HG02623 (cell line): ENCODE results near the gene BCL3.

ENCODE experiments used
- ATAC-seq: cut with Tn5 transposase; IDR thresholded peaks from one replicate; pipeline ENCODE4 v1.9.1; 2021; ENCODE audit warnings: moderate library complexity; ENCODE audit not compliant: unreplicated experiment

Gene BCL3

DNA sequence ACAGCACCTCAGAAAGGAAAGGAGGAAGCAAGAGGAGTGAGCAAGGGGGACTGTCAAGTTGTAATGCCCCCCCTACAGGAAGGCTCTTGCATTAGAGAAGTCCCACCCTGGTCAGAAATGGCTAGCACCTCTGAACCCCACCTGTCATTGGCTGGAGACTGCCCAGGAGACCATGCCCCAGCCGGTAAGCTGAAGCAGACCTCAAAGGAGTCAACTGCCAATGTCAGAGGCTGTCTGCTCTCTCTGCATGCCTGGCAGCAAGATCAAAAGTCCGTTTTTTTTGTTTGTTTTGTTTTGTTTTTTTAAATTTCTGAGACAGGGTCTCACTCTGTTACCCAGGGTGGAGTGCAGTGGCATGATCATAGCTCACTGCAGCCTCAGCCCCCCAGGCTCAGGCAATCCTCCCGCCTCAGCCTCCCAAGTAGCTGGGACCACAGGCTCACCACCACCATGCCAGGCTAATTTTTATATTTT is 8.1 kb upstream of the BCL3 start:
- no peak for ATAC-seq

- no peak for ATAC-seq
Observed at GRCh38 chr19:44741258-44741731, 7.2 kb upstream of the BCL3 start.

GRCh38 chr19:44741841-44742329 is 6.6 kb upstream of the BCL3 start:
- no peak for ATAC-seq

- ATAC-seq = no peak
Observed at GRCh38 chr19:44742330-44743061, 6.0 kb upstream of the BCL3 start.

- ATAC-seq = no peak
Observed at GRCh38 chr19:44744871-44745332, 3.6 kb upstream of the BCL3 start.

DNA sequence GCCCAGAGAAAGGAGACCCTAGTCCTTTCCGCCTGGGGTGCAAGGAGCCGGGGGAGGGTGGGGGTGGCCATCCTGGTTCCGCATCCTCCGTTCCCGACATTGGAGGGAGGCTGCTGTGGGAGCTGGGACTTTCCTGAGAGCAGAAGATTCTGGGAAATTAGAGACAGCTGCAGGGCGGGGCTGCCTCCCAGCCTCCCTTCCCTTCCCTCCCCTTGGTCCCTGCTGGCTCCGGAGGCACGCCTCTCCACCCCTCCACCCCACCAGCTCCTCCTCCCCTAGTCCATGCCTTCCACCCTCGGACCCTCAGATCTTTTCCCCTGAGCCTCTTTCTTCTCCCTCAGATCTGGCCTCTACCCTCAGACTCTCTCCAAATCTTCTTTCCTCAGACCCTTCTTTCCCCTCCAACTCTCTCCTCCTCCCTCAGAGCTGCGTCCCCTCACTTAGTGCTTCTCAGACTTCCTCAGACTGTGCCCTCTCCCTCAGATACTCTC is 3.1 kb upstream of the BCL3 start:
- ATAC-seq = no peak

- no peak for ATAC-seq
Observed at GRCh38 chr19:44745887-44746600, 2.5 kb upstream of the BCL3 start.

- no peak for ATAC-seq
Observed at GRCh38 chr19:44746616-44746945, 1.9 kb upstream of the BCL3 start.

- peak; percentile 43 for ATAC-seq
Observed at GRCh38 chr19:44746946-44747738, 1.4 kb upstream of the BCL3 start.

- ATAC-seq = no peak
Observed at GRCh38 chr19:44747739-44748425, 626 bp upstream of the BCL3 start.

DNA sequence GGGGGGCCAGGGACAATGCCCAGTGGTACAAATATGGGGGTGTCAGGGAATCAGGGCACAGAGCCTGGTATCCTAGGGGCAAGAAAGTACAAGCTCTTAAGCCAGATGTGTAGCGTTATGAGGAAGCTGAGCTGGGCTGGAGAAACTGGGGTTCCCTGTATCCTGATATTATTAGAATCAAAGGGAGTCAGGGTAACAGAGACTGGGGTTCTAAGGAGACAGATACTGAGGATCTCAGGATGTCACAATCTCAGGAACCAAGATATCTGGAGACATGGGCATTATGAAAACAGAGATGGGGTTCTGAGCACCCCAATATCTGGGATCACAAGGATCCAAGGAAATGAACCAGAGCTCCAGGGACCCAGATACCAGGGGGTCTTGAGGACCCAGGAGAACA is 784 bp downstream of the BCL3 start:
- no peak for ATAC-seq

DNA sequence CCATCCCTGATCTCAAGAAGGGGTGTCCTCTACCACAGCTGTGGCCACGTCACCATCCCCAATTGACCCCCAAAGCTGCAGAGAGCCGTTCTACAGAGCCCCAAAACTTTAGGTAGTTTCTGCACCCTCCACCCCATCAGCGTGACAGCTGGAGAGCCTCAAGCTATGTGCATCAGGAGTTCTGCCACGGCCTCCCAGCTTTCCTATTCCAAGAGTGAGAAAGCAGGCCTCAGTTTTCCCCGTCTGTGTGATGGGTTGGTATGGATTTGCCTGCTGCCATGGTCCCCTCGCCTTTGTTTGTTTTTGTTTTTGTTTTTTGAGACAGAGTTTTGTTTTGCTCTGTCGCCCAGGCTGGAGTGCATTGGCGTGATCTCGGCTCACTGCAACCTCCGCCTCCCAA is 1.5 kb downstream of the BCL3 start:
- ATAC-seq = no peak

GRCh38 chr19:44752123-44752815 is 3.8 kb downstream of the BCL3 start:
- ATAC-seq = no peak

DNA sequence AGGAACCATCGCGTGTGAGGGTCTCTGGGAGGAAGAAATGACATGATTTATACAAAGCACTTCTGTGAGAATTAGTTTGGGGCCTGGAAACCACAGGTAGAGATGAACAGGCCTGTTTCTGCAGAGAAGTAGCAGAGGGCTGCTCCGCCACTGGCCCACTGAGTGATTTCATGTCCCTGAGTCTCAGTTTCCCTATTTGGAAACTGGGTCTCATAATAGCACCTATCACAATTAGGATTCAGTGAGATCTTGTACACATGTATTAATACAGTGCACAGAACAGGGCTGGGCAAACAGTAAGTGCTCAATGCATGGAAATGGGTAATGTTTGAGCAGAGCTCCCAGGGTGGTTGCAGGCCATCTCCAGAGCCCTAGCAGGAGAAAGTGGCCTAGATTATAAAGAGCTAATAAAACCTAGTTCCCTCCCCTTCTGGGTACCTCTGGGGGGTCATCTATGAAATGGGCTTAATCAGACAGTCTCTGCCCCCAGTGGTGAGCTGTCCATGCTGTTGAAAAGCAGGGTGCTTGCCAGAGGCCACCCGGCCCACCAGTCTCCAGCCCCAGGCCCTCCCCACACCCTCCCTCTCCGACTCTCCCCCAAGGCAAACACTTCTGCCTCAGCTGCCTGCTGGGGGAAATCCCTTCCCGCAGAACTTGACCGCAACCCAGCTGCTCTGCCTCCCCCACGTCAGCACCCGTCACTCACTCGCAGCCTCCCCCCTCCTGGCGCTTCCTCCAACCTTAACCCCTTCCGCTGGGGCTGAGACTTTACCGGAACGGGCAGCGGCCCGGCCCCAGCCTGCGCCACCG is 4.5 kb downstream of the BCL3 start:
- ATAC-seq = peak; percentile 64

DNA sequence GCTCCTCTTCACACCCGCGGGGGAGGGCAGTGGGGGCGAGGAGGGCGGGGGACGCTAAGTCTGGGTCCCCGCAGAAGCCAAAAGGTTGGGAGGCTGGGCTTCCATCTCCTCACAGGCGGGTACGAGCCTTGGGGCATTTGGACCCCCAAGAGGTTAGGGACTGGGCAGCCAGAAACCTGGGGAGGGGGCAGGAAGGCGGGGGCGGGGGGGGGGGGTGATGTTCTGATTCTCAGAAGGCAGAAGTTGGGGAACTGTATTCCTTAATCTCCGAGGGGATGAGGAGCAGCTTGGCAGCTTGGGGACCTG is 5.1 kb downstream of the BCL3 start:
- no peak for ATAC-seq

GRCh38 chr19:44753932-44754749 is 5.6 kb downstream of the BCL3 start:
- no peak for ATAC-seq

DNA sequence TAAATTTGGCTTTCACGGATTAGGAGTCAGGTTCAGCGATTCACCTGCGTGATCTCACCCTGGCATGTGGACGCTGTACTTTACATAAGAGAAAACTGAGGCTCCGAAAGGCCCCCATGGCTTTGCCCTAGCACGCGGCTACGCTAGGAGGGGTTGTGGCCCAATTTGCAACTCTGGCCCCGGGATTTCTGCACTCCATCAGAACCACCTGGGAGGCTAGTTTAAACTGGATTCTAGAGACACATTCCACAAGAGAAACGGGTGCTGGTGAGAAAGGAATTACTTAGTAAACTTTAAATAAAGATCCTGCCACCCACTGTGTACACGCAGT is 6.2 kb downstream of the BCL3 start:
- no peak for ATAC-seq

- ATAC-seq = no peak
Observed at GRCh38 chr19:44755219-44755618, 6.7 kb downstream of the BCL3 start.

GRCh38 chr19:44756089-44756562 is 7.6 kb downstream of the BCL3 start:
- ATAC-seq = no peak
